SU-DHL-6 (cell line): ENCODE results near the gene NRTN.

Source experiments
- H2AFZ ChIP-seq: fragments of 200-600 bp; sonication (generic); 2 replicates; pipeline ENCODE4 v1.6.1; 2014; ENCODE audit warnings: low read depth, mild to moderate bottlenecking, moderate library complexity, mixed read lengths, antibody characterized with exemption, low read length; ENCODE audit not compliant: severe bottlenecking
- H3F3A ChIP-seq: fragments of 200-600 bp; shearing (Covaris generic); 2 replicates; pipeline ENCODE4 v1.6.0; 2016; ENCODE audit warnings: antibody characterized with exemption, mild to moderate bottlenecking; ENCODE audit not compliant: insufficient read depth
- H3K27ac ChIP-seq: fragments of 200-600 bp; sonication (generic); 2 replicates; pipeline ENCODE4 v1.5.1; 2016; ENCODE audit warnings: low read depth, mild to moderate bottlenecking, low read length, moderate library complexity, mixed read lengths
- H3K27me3 ChIP-seq: fragments of 200-600 bp; sonication (generic), shearing (Covaris generic); 2 replicates; pipeline ENCODE4 v1.6.0; 2014; ENCODE audit warnings: mild to moderate bottlenecking, low read length
- H3K36me3 ChIP-seq: fragments of 200-600 bp; sonication (generic); 2 replicates; pipeline ENCODE4 v1.6.1; 2014; ENCODE audit warnings: mild to moderate bottlenecking, low read length, mixed read lengths
- H3K4me2 ChIP-seq: fragments of 300-600, 200-600 bp; shearing (Covaris generic), sonication (generic); 2 replicates; pipeline ENCODE4 v1.6.0; 2014; ENCODE audit warnings: low read length, low read depth, mild to moderate bottlenecking; ENCODE audit not compliant: poor library complexity, severe bottlenecking
- H3K4me3 ChIP-seq: fragments of 200-600 bp; sonication (generic); 2 replicates; pipeline ENCODE4 v1.5.1; 2014; ENCODE audit warnings: antibody characterized with exemption, low read length, mild to moderate bottlenecking, mixed read lengths; ENCODE audit not compliant: insufficient read depth, poor library complexity, severe bottlenecking
- H3K79me2 ChIP-seq: fragments of 200-600 bp; sonication (generic); 2 replicates; pipeline ENCODE4 v1.6.1; 2014; ENCODE audit warnings: mild to moderate bottlenecking, low read length, moderate library complexity; ENCODE audit not compliant: insufficient read depth
- H3K9ac ChIP-seq: fragments of 200-600 bp; sonication (generic); 2 replicates; pipeline ENCODE4 v1.7.0; 2014; ENCODE audit warnings: mild to moderate bottlenecking, low read length
- H3K9me2 ChIP-seq: fragments of 200-600 bp; sonication (generic); replicated peaks from 2 replicates; pipeline ENCODE4 v1.6.1; 2014; ENCODE audit warnings: low read length; ENCODE audit not compliant: insufficient read depth
- H3K9me3 ChIP-seq: fragments of 200-600 bp; sonication (generic); 2 replicates; pipeline ENCODE4 v1.6.1; 2014; ENCODE audit warnings: low read length, mixed read lengths; ENCODE audit not compliant: insufficient read depth
- H4K20me1 ChIP-seq: fragments of 200-600 bp; sonication (generic); 2 replicates; pipeline ENCODE4 v1.6.1; 2014; ENCODE audit warnings: low read depth, mild to moderate bottlenecking, antibody characterized with exemption, low read length, moderate library complexity, mixed read lengths
- CTCF ChIP-seq: fragments of 200-600 bp; sonication (generic); IDR thresholded peaks from one replicate; pipeline ENCODE4 v1.5.1; 2017; ENCODE audit warnings: antibody characterized with exemption, mild to moderate bottlenecking, low read length, moderate library complexity; ENCODE audit not compliant: insufficient read depth, poor library complexity, severe bottlenecking
- EZH2phosphoT487 ChIP-seq: fragments of 200-600 bp; sonication (generic), shearing (Covaris generic); conservative IDR thresholded peaks from 2 replicates; pipeline ENCODE4 v1.6.1; 2018; ENCODE audit warnings: mild to moderate bottlenecking, antibody characterized with exemption, low read length, moderate library complexity, mixed read lengths

Gene NRTN

GRCh38 chr19:5864725-5865486 lies 60.0 kb downstream of the NRTN start:
- no peaks in the 10 kb centered on the region for H4K20me1 ChIP-seq
- H3F3A ChIP-seq, result no peaks in the 10 kb centered on the region
- no peaks in the 10 kb centered on the region for H3K9me3 ChIP-seq
- H3K9me2 ChIP-seq, result no peaks in the 10 kb centered on the region
- no peaks in the 10 kb centered on the region for H3K27me3 ChIP-seq
- no peak overlapping the region for H3K9ac ChIP-seq
- no peak overlapping the region for H3K4me2 ChIP-seq
- no peak overlapping the region for H3K4me3 ChIP-seq
- no peak overlapping the region for H3K27ac ChIP-seq
- no peaks in the 10 kb centered on the region for H3K79me2 ChIP-seq
- TF ChIP-seq CTCF (no peak), EZH2phosphoT487 (no peak)
- no peaks in the 10 kb centered on the region for H3K36me3 ChIP-seq
- H2AFZ ChIP-seq, result no peak overlapping the region

GRCh38 chr19:5865772-5866171 lies 60.9 kb downstream of the NRTN start:
- Histone ChIP-seq H3K9ac (no peak overlapping the region), H3K4me2 (no peak overlapping the region), H3K4me3 (no peak overlapping the region), H2AFZ (no peak overlapping the region), H3K9me2 (no peaks in the 10 kb centered on the region), H3K36me3 (no peaks in the 10 kb centered on the region), H3K27me3 (no peaks in the 10 kb centered on the region), H3K9me3 (no peaks in the 10 kb centered on the region), H3K79me2 (no peaks in the 10 kb centered on the region), H3K27ac (no peak overlapping the region), H3F3A (no peaks in the 10 kb centered on the region), H4K20me1 (no peaks in the 10 kb centered on the region)
- no peak for TF ChIP-seq CTCF
- TF ChIP-seq EZH2phosphoT487, result no peak

- Histone ChIP-seq H3K9me2 (no peaks in the 10 kb centered on the region), H2AFZ (no peak overlapping the region), H3K79me2 (no peaks in the 10 kb centered on the region), H3K4me2 (no peak overlapping the region), H3K27ac (no peak overlapping the region), H3F3A (no peaks in the 10 kb centered on the region), H3K9me3 (no peaks in the 10 kb centered on the region), H3K9ac (no peak overlapping the region), H3K4me3 (no peak overlapping the region), H3K36me3 (no peaks in the 10 kb centered on the region), H3K27me3 (no peaks in the 10 kb centered on the region), H4K20me1 (no peaks in the 10 kb centered on the region)
- TF ChIP-seq EZH2phosphoT487 (no peak), CTCF (no peak)
Observed at GRCh38 chr19:5867201-5868136, 62.6 kb downstream of the NRTN start.
